ENCODE measurements around the gene CDC34. TPM values are rescaled to one million over a fixed set of nuclear protein-coding genes. Genes with fewer than 3 reads are reported as not detected.
A peak's percentile ranks its signal among the peaks of the same experiment; 100 is the strongest.

The CDC34 gene
- total and polyA plus RNA-seq, 9 of the 15 experiments (the other 6 are each of a cell fraction or from before 2014, with no cell fraction given): 0.80 to 203 (median 65.5) TPM

DNA sequence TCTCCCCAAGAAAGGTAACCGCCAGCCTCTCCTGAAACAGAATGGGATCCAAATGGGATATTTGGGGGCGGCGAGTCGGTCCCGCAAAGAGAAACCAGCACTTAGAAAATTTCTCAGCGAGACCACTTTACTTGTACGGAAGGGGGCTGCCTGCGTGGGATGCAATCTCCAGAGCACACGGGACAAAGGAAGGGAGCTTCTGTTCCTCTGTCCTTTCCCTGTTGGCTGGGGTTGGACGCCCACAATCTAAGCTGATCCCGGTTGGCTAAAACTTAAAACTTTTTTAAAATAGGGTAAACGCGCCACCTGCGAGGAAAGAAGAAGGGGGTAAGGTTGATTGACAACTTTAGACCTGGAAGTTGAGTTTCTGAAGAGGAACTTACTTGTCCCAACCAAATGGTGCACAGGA is 40.0 kb downstream of the CDC34 start (continued):
- TF ChIP-seq PHF8 (IDR thresholded peaks at IDR 0.05; ENCODE audit: borderline replicate concordance, low read length): peak; percentile 25; the same call in 1 of the 2 replicates
- no peak for TF ChIP-seq SMAD3 (CRISPR knock-in tag; conservative IDR thresholded peaks at IDR 0.05)
- no peak for TF ChIP-seq ZKSCAN8 (CRISPR knock-in tag; IDR thresholded peaks at IDR 0.05)
- TF ChIP-seq, protein P1, sequence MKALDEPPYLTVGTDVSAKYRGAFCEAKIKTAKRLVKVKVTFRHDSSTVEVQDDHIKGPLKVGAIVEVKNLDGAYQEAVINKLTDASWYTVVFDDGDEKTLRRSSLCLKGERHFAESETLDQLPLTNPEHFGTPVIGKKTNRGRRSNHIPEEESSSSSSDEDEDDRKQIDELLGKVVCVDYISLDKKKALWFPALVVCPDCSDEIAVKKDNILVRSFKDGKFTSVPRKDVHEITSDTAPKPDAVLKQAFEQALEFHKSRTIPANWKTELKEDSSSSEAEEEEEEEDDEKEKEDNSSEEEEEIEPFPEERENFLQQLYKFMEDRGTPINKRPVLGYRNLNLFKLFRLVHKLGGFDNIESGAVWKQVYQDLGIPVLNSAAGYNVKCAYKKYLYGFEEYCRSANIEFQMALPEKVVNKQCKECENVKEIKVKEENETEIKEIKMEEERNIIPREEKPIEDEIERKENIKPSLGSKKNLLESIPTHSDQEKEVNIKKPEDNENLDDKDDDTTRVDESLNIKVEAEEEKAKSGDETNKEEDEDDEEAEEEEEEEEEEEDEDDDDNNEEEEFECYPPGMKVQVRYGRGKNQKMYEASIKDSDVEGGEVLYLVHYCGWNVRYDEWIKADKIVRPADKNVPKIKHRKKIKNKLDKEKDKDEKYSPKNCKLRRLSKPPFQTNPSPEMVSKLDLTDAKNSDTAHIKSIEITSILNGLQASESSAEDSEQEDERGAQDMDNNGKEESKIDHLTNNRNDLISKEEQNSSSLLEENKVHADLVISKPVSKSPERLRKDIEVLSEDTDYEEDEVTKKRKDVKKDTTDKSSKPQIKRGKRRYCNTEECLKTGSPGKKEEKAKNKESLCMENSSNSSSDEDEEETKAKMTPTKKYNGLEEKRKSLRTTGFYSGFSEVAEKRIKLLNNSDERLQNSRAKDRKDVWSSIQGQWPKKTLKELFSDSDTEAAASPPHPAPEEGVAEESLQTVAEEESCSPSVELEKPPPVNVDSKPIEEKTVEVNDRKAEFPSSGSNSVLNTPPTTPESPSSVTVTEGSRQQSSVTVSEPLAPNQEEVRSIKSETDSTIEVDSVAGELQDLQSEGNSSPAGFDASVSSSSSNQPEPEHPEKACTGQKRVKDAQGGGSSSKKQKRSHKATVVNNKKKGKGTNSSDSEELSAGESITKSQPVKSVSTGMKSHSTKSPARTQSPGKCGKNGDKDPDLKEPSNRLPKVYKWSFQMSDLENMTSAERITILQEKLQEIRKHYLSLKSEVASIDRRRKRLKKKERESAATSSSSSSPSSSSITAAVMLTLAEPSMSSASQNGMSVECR (CRISPR knock-in tag; IDR thresholded peaks at IDR 0.05): no peak
- no peak for TF ChIP-seq TCF3 (CRISPR knock-in tag; IDR thresholded peaks at IDR 0.05)

DNA sequence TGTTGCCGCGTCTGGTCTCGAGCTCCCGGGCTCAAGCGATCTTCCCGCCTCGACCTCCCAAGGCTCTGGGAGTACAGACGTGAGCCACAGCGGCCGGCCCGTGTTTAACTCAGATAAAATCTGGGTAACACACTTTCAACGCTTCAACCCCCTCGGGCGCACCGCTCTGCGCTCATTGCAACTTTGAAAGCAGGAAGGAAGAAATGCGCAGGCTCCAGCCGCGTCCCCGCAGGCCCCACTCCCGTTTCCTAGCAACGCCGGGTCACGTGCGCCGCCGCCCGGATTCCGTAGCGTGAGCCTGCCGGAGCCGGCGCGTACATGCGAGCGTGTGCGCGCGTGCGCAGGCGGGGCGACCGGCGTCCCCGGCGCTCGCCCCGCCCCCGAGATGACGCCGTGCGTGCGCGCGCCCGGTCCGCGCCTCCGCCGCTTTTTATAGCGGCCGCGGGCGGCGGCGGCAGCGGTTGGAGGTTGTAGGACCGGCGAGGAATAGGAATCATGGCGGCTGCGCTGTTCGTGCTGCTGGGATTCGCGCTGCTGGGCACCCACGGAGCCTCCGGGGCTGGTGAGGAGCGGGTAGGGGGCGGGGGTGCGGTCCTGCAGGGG is 40.7 kb downstream of the CDC34 start, which contains the start of gene BSG:
Gene BSG, plus strand, starts transcription at position 457 of the 603 bp plus-strand sequence. Its CDS starts 39 bp downstream, at position 496.
- H4K20me1 ChIP-seq (replicated peaks; ENCODE audit: control insufficient read depth, insufficient read depth, low read length): peaks cover 39% of the 10 kb centered on the region
- peaks cover 20% of the 10 kb centered on the region; the same call in 2 of the 3 replicates for H3K36me3 ChIP-seq (ENCODE audit: control insufficient read depth, insufficient read depth, low read length)
- in situ Hi-C loops (cut with MboI) (no loop called here), intact Hi-C loops (cut with micrococcal nuclease) (no loop called here)
- ChIA-PET POLR2A (interaction anchor here (0.5 to 2.2 kb wide), 7 partner anchors 12 to 229 kb away, joined by 3 to 13 read pairs (median 4); partner anchors contain the start of gene CDC34), CTCF (ENCODE audit: low intra/inter-chr PET ratio) (interaction anchor here (0.5 kb wide), 1 partner anchor 409 kb away, joined by 4 read pairs; no protein-coding TSS in a partner anchor)
- WGBS (ENCODE audit: insufficient coverage, low coverage, missing lambda C conversion rate): 3% methylated on average over 44 of the region's 79 CpGs
- H3K27ac ChIP-seq (ENCODE audit: extremely low read depth, low read depth, low read length): peak within 1 kb of the TSS; percentile 94
- peaks cover 15% of the 10 kb centered on the region for H3K9me1 ChIP-seq (ENCODE audit: control insufficient read depth, insufficient read depth, low read length)
- ATAC-seq: peak; percentile 79
- no peaks in the 10 kb centered on the region for H3K27me3 ChIP-seq (ENCODE audit: control insufficient read depth in 2 of 2, insufficient read depth in 2 of 2, low read length in 2 of 2)
- peak within 1 kb of the TSS; percentile 89 to 99 for H3K9ac ChIP-seq (ENCODE audit: insufficient read depth in 1 of 2, low read depth in 2 of 2, low read length in 2 of 2)
- H3K4me1 ChIP-seq (replicated peaks in 1 of 2; ENCODE audit: control insufficient read depth in 2 of 2, insufficient read depth in 2 of 2, low read length in 2 of 2): peaks cover 28 to 70% of the 10 kb centered on the region in 2 experiments
- peak within 1 kb of the TSS; percentile 86 for H2AFZ ChIP-seq (ENCODE audit: low read depth, low read length)
- FAIRE-seq: peak; percentile 98
- DNase-seq (ENCODE audit: extremely low read depth in 1 of 4, low spot score in 3 of 4): peak; percentile 93 to 100 (median 96)
- H3K4me2 ChIP-seq (ENCODE audit: insufficient read depth, low read length): peak within 1 kb of the TSS; percentile 92
- no TSS peak for BruUV-seq (replicated peaks)
- peaks cover 52% of the 10 kb centered on the region for H3K79me2 ChIP-seq (ENCODE audit: control insufficient read depth, insufficient read depth, low read length)
- peak within 1 kb of the TSS; percentile 99 for H3K4me3 ChIP-seq
- peaks cover 8% of the 10 kb centered on the region for H3K9me3 ChIP-seq (replicated peaks; ENCODE audit: control insufficient read depth, insufficient read depth, low read depth, low read length)
- TF ChIP-seq, protein P2, sequence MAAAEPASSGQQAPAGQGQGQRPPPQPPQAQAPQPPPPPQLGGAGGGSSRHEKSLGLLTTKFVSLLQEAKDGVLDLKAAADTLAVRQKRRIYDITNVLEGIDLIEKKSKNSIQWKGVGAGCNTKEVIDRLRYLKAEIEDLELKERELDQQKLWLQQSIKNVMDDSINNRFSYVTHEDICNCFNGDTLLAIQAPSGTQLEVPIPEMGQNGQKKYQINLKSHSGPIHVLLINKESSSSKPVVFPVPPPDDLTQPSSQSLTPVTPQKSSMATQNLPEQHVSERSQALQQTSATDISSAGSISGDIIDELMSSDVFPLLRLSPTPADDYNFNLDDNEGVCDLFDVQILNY (CRISPR knock-in tag; IDR thresholded peaks at IDR 0.05): no peak
- TF ChIP-seq PML (IDR thresholded peaks at IDR 0.05; ENCODE audit: low read length) (peak; percentile 56; the same call in 1 of the 2 replicates), RBBP5 (IDR thresholded peaks at IDR 0.05; ENCODE audit: borderline replicate concordance, insufficient read depth, low read length, poor library complexity, severe bottlenecking) (peak; percentile 46), PRMT5 (CRISPR knock-in tag; IDR thresholded peaks at IDR 0.05) (no peak), POLR2B (IDR thresholded peaks at IDR 0.05; ENCODE audit: low read depth, partially characterized antibody) (peak; percentile 90), ZNF384 (IDR thresholded peaks at IDR 0.05; ENCODE audit: low read depth, low read length) (peak; percentile 78), MTA1 (IDR thresholded peaks at IDR 0.05; ENCODE audit: borderline replicate concordance) (0 out of 2 replicates have a peak, but pooled peaks have one; percentile 42)
- TF ChIP-seq, protein P3, sequence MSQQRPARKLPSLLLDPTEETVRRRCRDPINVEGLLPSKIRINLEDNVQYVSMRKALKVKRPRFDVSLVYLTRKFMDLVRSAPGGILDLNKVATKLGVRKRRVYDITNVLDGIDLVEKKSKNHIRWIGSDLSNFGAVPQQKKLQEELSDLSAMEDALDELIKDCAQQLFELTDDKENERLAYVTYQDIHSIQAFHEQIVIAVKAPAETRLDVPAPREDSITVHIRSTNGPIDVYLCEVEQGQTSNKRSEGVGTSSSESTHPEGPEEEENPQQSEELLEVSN (IDR thresholded peaks at IDR 0.05; ENCODE audit: borderline replicate concordance in 1 of 2, extremely low read depth in 1 of 2, insufficient read depth in 1 of 2, insufficient read length in 1 of 2, low read depth in 1 of 2, low read length in 1 of 2, poor library complexity in 1 of 2, severe bottlenecking in 1 of 2): peak in 1 of 2 experiments; percentile 87

All from K562 (cell line).